Omental fat pad (tissue), 4 donors: ENCODE results near the gene PPP1R7. TPM values are rescaled to one million over a fixed set of nuclear protein-coding genes. Genes with fewer than 3 reads are reported as not detected.

Experiments
- ATAC-seq: fragments of 150-250 bp; one replicate; pipeline ENCODE4 v1.9.1; 2016; ENCODE audit warnings: mild to moderate bottlenecking, moderate library complexity; ENCODE audit not compliant: low FRiP score
- DNase-seq: peaks from one replicate; pipeline ENCODE4 v3.0.0-alpha.2; 2019; ENCODE audit warnings: low spot score
- total RNA-seq, 4 donors: library from RNA; depleted of rRNA; stranded (reverse); fragments of >200 nt; gene quantifications; one replicate each; pipeline ENCODE4 v1.1.0, GENCODE V29; 2016
- TF ChIP-seq, protein P1 (sequence below), 3 donors: fragments of 450-650 bp; IDR thresholded peaks; one replicate each; pipeline ENCODE4 v1.5.1; 2016 to 2017; ENCODE audit warnings: antibody characterized with exemption in 3 of 3, mild to moderate bottlenecking in 3 of 3, moderate library complexity in 2 of 3

The PPP1R7 gene
- total RNA-seq, 4 donors from 2014 or later, result 33.4 to 41.8 (median 35.4) TPM

DNA sequence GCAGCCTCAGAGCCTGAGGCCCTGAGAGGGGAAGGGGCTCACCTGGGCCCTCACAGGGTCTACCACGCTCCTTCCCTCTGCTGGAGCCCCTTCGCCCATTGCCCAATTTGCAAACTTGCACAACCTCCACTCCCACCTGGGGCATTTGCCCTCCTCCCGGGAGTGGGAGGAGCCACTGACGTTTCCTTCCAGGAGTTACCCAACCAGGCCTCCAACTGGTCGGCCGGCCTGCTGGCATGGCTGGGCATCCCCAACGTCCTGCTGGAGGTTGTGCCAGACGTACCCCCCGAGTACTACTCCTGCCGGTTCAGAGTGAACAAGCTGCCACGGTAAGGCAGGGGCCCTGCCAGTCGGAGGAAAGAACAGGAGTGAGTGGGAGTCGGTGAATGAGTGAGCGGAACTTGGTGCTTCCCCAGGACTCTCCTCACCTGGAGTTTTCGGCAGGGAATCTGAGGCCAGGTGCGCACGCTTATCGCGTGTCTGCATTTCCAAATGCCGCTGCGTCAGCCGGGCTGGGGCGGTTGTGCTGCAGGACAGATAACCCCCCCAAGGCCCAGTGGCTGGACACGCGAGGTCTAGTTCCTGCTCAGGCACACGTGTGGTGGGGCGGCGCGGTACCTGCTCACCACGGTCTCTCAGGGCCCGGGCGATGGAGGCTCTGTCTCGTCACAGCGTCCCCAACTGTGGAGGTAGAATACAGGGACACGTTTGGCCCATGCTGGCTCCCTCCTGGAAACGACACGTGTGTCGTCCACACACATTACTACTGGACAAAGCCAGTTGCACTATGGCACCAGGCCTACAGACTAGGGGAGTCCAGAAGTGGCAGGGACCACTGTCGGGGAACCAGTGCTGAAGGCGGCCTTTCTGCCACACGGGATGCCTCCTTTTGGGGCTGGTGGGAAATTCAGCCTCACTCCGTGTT, 49.9 kb downstream of the PPP1R7 start:
- DNase-seq (no peak), ATAC-seq (peak; percentile 41)
- TF ChIP-seq, protein P1, sequence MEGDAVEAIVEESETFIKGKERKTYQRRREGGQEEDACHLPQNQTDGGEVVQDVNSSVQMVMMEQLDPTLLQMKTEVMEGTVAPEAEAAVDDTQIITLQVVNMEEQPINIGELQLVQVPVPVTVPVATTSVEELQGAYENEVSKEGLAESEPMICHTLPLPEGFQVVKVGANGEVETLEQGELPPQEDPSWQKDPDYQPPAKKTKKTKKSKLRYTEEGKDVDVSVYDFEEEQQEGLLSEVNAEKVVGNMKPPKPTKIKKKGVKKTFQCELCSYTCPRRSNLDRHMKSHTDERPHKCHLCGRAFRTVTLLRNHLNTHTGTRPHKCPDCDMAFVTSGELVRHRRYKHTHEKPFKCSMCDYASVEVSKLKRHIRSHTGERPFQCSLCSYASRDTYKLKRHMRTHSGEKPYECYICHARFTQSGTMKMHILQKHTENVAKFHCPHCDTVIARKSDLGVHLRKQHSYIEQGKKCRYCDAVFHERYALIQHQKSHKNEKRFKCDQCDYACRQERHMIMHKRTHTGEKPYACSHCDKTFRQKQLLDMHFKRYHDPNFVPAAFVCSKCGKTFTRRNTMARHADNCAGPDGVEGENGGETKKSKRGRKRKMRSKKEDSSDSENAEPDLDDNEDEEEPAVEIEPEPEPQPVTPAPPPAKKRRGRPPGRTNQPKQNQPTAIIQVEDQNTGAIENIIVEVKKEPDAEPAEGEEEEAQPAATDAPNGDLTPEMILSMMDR (IDR thresholded peaks at IDR 0.05), result no peak

DNA sequence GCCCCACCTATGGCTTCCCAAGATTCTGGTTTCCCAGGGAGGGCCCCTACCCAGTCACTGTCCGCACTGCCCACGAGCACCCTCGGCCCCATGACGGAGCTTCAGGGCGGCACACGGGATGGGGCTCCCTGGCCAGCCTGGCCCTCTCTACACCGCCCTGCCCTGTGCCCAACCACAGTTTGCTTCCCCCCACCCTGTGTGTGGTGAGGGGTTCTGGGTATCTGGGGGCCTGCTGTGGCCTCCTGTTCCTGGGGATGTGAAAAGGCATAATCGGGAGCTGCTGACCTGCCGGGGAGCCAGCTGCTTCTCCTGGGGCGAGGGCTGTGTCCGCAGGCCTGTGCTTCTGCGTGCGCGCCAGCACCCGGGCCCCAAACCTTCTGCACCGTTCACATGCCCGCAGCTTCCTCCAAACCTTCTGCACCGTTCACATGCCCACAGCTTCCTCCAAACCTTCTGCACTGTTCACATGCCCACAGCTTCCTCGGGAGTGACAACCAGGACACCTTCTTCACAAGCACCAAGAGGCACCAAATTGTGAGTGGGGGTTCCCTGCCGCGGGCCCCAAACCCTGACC, 50.6 kb downstream of the PPP1R7 start:
- TF ChIP-seq, protein P1 (IDR thresholded peaks at IDR 0.05), result no peak
- no peak for ATAC-seq
- DNase-seq, result no peak

DNA sequence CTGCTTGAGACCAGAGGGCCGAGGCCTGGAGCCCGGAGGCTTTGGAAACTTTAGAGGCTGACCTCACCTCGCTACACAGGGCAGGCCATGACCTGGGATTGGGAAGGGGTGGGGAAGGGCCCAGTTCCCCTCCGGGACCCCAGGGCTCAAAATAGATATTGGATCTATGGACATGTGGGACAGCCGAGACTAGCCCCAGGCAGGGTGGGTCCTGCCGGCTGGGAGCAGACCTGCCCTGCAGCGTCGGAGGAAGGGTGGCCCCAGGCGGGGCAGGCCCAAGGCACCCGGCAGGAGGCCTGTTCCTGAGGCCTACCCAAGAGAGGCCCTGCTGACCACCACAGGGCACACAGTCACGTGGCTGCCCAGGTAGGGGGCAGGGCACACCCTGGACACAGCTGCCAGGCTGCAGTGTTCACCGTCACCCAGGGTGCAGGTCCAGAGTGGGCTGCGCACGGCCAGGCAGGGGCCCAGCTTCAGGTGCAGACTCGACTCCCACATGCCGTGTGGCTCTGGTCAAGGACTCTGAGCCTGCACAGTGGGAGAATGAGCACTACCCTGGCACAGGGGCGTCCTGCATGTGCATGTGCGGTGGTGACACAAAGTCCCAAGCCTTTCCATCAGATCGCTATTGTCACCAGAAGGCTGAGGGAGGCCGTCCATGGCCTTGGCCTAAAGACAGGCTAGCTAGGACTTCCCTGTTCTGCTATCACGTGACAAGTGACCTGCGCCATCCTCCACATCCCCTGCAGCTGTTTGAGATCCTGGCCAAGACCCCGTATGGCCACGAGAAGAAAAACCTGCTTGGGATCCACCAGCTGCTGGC, 51.4 kb downstream of the PPP1R7 start:
- ATAC-seq, result no peak
- TF ChIP-seq, protein P1 (IDR thresholded peaks at IDR 0.05), result no peak
- no peak for DNase-seq

DNA sequence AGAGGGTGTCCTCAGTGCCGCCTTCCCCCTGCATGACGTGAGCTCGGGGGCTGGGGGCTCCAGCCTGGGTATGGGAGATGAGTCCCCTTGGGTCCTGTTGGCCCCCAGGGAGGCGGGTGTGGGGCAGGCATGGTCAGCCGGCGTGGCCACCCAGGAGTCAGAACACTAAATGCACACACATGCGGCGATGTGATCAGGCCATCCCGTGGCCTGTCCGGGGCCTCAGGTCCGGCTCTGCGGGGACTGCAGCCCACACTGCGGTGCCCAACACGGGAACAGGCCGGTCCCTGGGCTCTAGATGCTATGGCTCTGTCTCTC, 52.0 kb downstream of the PPP1R7 start:
- ATAC-seq, result no peak
- TF ChIP-seq, protein P1 (IDR thresholded peaks at IDR 0.05), result no peak

DNA sequence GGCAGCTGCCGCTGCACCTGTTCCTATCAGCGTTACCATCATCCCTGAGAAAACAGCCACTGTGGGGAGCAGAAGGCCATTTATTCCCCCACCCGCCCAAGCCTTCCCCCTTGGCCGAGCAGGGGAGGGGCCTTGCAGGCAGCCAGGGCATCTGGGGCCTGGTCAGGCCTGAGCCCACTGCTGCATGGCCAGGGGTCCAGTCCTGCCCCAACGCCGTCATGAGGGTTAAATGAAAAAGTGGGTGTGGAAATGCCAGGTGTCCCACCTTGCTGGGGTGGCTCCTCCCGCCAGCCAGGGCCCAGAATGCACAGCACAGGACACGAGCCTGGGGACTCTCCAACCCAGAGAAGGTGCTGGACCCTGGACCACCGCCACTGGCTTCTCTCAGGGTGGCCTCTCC, 52.4 kb downstream of the PPP1R7 start:
- TF ChIP-seq, protein P1 (IDR thresholded peaks at IDR 0.05), result no peak
- DNase-seq (no peak), ATAC-seq (no peak)

More for the DNA sequence above, 52.0 kb downstream of the PPP1R7 start:
- no peak for DNase-seq

DNA sequence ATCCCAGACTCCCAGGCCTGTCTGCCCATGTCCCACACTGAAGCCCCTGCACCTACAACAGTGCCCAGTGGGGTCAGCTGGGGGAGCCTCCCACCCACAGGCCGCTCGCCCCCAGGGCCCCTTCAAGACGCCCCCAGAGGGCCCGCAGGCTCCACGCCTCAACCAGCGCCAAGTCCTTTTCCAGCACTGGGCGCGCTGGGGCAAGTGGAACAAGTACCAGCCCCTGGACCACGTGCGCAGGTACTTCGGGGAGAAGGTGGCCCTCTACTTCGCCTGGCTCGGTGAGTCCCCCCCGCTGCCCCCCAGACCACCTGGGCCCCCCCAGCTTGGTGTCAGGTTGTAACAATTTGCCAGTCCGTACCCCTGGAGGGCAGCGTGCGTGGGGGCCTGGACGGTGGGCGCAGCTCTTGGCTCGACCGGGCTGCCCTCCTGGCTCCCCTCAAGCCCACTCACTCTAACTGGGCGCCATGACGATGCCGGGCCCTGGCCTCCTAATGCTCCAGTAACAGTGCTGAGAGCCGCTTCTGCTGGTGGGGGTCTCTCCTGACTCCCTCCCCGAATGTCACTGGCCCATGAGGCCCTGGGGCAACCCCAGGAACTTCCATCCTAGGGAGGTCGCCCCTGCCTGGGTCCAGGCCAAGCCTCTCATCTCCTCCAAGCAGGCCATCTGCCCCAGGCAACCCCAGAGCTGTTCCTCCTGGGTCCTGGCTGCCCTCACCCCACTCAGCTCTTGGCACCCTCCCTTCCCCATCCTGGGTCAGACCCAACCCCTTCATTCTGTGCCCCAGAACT, 53.1 kb downstream of the PPP1R7 start:
- TF ChIP-seq, protein P1 (IDR thresholded peaks at IDR 0.05), result no peak
- no peak for DNase-seq
- ATAC-seq, result no peak
